ENCODE measurements around the gene CLEC2A.
"Not testable (repeated sequence)": the region's sequence is repeated elsewhere in the genome, so short reads cannot be mapped to it uniquely, and the experiment has no call there.

Gene CLEC2A

DNA sequence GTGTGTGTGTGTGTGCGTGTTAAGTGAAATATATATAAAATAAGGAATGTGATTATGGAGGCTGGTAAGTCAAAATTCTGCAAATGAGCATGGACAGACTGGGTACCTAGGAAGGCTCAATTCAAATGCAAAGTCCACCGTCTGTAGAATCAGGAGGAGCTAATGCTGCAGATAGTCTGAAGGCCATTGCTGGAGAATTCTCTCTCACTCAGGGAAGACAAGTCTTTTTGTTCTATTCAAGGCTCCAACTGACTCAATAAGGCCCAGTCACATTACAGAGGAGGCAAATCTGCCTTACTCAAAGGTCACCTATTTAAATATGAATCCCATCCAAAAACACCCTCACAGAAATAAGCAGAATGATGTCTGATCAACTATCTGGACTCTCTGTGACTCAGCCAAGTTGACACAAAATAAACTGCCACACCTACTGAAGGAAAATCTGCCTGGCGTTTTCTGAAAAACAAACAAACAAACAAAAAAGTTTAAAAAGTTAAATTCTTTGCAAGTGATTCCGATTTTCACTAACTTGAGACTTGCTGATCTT, 51.6 kb downstream of the CLEC2A start:
- no peak for DNase-seq

DNA sequence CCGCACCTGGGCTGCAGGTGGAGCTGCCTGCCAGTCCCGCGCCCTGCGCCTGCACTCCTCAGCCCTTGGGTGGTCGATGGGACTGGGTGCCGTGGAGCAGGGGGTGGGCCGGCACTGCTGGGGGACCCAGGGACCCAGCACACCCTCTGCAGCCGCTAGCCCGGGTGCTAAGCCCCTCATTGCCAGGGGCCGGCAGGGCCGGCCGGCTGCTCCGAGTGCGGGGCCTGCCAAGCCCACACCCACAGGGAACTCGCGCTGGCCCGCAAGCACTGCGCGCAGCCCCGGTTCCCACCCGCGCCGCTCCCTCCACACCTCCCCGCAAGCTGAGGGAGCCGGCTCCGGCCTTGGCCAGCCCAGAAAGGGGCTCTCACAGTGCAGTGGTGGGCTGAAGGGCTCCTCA, 56.0 kb downstream of the CLEC2A start:
- DNase-seq, result not testable (repeated sequence)

DNA sequence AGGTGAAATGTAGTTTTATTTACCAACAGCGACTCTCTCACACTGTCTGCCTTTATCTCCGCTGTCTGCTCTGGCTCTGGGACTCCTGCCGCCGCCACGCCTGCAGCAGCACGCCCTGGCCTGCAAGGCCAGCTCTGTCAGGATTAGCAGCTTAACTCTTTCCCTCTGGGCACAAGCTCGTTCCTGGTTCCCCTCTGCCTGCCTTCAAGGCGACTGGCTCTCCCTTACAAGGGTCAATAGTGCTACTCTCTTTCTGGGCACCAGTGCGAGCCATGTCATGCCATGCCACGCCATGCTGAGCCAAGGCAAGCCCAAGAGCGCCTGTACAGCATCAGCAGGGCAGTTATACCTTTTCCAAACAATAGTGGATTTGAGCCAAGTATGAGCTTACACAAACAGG, 59.4 kb downstream of the CLEC2A start:
- no peak for DNase-seq

DNA sequence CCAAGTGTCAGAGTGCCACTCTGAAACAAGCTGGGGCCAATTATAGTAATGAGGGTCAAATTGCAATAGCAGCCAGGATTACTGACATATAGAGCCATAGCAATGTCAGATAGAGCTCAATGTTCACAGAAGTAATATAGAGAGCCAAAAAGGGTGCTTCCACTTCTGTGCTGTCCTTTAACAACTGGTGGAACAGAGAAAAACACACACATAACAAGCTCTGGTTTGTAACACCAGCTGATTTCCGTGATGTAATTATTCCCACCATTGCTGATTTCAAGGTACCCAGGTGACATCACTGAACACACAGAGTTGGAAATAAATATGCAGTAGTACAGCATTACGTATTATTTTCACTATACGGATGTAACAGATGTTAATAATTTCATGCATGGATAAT, 60.0 kb downstream of the CLEC2A start:
- no peak for DNase-seq

DNA sequence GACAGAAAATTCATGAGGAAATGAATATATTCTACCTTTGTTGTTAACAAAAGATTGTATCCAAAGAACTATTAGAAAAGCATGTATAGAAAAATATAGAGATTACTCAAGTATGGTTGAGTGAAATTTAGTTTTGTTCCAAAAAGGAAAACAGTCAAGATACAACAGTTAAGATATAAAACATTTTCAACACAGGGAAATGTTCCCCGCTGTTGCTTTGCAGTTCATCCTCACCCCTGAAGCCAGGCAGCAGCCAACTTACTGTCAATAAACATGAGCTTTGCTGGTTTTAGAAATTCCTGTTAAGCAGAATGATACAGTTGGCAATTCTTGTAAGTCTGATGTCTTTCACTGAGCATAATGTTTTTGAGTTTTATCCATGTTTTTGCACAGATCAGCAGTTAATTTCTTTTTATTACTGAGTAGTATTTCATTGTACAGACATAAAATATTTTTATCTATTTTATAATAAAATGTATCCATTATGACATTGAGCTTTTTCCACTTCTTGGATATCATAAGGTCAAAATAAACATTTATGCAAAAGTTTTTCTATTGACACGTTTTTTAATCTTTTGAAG, 61.8 kb downstream of the CLEC2A start:
- DNase-seq, result no peak

DNA sequence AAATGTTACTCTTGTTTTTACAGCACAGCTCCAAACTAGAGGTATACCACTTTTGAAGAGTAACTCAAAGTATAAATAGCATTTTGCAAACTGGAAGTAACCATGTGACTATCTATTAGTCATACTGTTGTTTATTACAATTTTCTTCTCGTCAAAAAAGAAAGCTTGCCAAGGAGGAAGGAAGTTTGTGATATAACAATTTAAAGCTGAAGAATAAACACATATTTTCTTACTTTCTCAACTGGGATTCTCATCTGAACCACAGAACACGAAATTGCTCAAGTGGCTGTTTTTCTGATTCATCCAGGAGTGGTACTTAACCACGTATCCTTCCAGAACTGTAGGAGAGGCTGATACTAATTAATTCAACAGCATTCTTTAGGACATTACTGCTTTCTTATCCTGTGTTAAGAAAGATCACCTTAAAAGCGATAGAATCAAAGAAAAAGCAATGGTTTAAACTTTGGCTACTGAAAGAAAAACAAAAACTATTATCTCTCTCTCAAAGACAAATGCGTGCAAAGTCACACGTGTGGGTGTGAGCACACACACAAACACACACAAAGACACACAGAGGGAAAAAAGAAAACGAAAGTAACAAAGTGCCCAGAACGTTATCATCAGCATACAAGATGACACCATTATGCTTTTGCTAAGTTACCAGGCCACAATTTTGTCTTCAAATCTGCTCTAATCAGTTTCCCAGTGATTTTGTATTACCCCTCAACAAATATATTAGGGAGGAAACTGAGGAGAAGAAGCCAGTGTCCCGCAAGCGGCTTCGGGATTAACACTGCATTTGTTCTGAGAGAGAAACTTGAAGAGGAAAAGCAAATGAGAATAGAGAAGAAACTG, 62.6 kb downstream of the CLEC2A start, which contains the start of gene CLEC2B:
Gene CLEC2B (minus strand): TSS at position 48 of the 855 bp plus-strand sequence.
- peak; percentile 10 to 22 for DNase-seq

DNA sequence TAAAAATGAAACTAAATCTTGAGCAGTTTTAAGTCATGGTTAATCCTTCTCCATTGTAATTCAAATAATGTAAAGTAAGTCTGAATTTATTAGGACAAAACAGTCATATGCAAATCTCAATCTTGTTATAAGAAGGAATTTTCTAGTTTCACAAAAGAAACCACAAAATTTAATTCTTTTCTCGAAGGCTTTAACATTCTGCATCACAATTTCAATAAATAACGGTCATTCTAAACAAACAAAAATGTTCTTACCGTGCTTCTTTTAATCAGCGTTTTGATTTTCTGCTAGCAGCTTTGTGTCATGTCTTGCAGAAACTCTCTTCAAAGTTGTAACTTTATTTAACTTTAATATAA, 63.2 kb downstream of the CLEC2A start:
- no peak for DNase-seq

DNA sequence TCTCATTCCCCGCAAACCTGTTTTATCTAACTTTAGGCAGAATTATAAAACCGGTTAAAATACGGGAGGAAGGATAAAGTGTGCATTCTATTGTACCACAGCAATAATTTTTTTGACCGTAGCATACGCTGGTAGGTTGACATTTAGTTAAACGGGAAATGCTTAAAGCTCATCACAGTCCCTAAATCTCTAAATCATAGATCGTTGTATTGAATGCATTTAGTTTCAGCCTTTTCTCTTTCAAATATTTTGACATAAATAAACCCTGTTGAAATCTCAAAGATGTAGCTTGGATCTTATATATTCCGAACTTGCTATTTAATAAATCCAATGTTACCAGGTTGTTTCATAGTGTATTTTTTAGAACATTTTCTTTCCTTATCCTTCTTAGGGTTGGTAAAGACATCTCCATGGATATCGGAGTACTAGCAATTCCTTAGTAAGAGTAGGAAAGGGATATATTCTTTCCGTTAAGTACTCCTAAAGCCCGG, 63.8 kb downstream of the CLEC2A start:
- no peak for DNase-seq

DNA sequence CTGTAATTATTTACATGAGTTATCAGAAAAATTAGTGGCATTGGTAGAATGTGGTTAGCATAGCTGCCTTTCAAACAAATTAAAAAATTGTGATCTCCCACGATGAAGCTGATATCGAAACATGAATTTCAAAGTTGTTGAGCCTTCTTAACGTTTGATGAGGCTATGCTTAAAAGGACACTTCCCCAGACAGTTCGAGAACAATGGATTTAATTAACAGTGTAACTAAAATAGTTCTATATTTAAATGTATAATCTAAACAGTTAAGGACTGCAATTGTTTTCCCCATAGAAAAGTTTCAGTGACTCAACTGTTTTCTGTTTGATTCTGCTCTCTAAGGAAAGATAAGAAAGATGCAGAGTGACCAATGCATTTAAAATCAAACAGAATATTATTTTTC, 64.6 kb downstream of the CLEC2A start:
- DNase-seq, result no peak

DNA sequence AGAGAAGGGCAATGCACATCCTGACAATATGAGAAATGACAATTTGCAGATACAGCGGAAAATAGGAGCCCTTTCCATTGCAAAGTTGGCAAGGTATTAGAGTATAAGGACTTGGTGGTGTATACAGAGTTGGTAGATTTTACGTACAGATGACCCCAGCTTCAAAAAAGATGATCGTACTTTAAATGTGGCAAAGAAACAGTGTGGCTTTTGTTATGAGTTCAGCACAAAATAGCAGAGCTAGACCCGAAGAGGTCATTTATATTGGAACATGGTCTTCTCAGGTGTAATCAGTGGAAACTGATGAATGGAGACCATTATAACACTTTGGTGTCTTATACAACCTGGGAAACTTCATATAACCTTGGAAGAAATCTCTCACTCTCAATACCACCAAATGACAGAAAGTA, 65.3 kb downstream of the CLEC2A start:
- DNase-seq, result no peak

DNA sequence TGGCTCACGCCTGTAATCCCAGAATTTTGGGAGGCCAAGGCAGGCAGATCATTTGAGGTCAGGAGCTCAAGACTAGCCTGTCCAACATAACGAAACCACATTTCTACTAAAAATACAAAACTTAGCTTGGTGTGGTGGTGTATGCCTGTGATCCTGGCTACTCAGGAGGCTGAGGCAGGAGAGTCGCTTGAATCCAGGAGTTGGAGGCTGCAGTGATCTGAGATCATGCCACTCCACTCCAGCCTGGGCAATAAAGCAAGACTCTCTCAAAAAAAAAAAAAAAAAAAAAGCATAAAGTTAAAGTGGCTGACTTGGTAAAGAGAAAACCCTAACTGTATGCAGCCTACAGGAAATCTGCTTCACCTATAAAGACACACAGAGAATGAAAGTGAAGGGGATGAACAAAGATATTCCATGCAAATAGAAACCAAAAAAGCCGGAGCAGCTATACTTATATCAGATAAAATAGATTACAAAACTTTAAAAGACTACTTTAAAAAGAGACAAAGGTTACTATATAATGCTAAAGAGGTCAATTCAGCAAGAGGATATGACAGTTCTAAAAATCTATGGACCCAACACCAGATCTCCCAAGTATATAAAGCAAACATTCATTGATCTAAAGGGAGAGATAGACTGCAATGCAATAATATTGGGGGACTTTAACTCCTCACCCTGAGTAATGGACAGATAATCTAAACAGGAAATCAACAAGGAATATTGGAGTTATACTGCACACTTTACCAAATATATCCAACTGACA, 67.1 kb downstream of the CLEC2A start:
- DNase-seq, result peak in 1 of 2 experiments; percentile 10
